NB4 (cell line): ENCODE results near the gene METTL25B.

ENCODE experiments used
- DNase-seq: peaks from one replicate; pipeline ENCODE4 v3.0.0; 2010; ENCODE audit warnings: low read depth
- H3K4me3 ChIP-seq: one replicate; pipeline ENCODE4 v1.5.1; 2011; ENCODE audit warnings: mild to moderate bottlenecking, low read depth, low read length, moderate library complexity
- CTCF ChIP-seq: IDR thresholded peaks from one replicate; pipeline ENCODE4 v1.5.1; 2012; ENCODE audit warnings: low read depth, low read length
- MAX ChIP-seq: IDR thresholded peaks from 2 replicates; pipeline ENCODE4 v1.6.1; 2011; ENCODE audit warnings: low read depth, low read length
- MYC ChIP-seq: IDR thresholded peaks from 2 replicates; pipeline ENCODE4 v1.6.1; 2011; ENCODE audit warnings: low read depth, low read length
- POLR2A ChIP-seq: IDR thresholded peaks from 2 replicates; pipeline ENCODE4 v1.6.1; 2011; ENCODE audit warnings: mild to moderate bottlenecking; ENCODE audit not compliant: insufficient read length; ENCODE audit errors: extremely low read depth

Gene METTL25B

GRCh38 chr1:156714830-156715229 is 13.4 kb upstream of the METTL25B start:
- DNase-seq, result no peak
- H3K4me3 ChIP-seq, result no peak overlapping the region
- TF ChIP-seq MYC (no peak), POLR2A (no peak), MAX (no peak), CTCF (no peak)

GRCh38 chr1:156717351-156717750 is 10.9 kb upstream of the METTL25B start:
- no peak for TF ChIP-seq POLR2A
- no peak for DNase-seq
- no peak overlapping the region for H3K4me3 ChIP-seq

- TF ChIP-seq CTCF (no peak), MYC (no peak), POLR2A (no peak), MAX (no peak)
- DNase-seq, result no peak
- no peak overlapping the region for H3K4me3 ChIP-seq
These were observed 7.1 kb upstream of the METTL25B start for GRCh38 chr1:156721131-156721530.

- no peak for TF ChIP-seq MAX
- TF ChIP-seq CTCF, result no peak
- TF ChIP-seq POLR2A, result no peak
- no peak for TF ChIP-seq MYC
- DNase-seq, result no peak
- H3K4me3 ChIP-seq, result no peak overlapping the region
These were observed 6.7 kb upstream of the METTL25B start for GRCh38 chr1:156721535-156721934.

- H3K4me3 ChIP-seq, result peak overlapping the region; percentile 100
- peak; percentile 52; the same call in 1 of the 2 replicates for TF ChIP-seq MYC
- TF ChIP-seq MAX, result peak; percentile 75
- TF ChIP-seq POLR2A, result no peak
- TF ChIP-seq CTCF, result peak; percentile 84
- peak; percentile 93 for DNase-seq
These were observed 2.5 kb upstream of the METTL25B start for GRCh38 chr1:156725683-156726280.

- H3K4me3 ChIP-seq, result peak overlapping the region; percentile 100
- TF ChIP-seq MYC (no peak), CTCF (peak; percentile 72)
These were observed 1.6 kb upstream of the METTL25B start for GRCh38 chr1:156726549-156727226.

More at GRCh38 chr1:156726549-156727226, 1.6 kb upstream of the METTL25B start:
- peak; percentile 86 for DNase-seq
